Activated B cell treated with CpG ODN at 0.5 μM for 24 hours (primary cell): ENCODE measurements around the gene NCKAP5. TPM values are rescaled to one million over a fixed set of nuclear protein-coding genes. Genes with fewer than 3 reads are reported as not detected.

ENCODE experiments used
- ATAC-seq: fragments of 200-7000 bp; cut with Tn5 transposase; one replicate; pipeline ENCODE4 v1.10.0; 2021; ENCODE audit warnings: low read depth, mild to moderate bottlenecking, moderate library complexity
- CTCF ChIA-PET: fragments of 350-600 bp; sonication (Branson Sonifier 250); formaldehyde crosslinking; loops from one replicate; lab custom pipeline; 2021; ENCODE audit warnings: antibody characterized with exemption; lab: Charles Lee
- POLR2A ChIA-PET: fragments of 350-600 bp; sonication (Branson Sonifier 250); formaldehyde crosslinking; loops from one replicate; lab custom pipeline; 2021; ENCODE audit warnings: antibody characterized with exemption; lab: Charles Lee
- DNase-seq: peaks from one replicate; pipeline ENCODE4 v3.0.0; 2022
- H3K27ac Mint-ChIP-seq: one replicate; pipeline ENCODE4 v1.8.0; 2020; ENCODE audit warnings: mixed read lengths
- H3K27me3 Mint-ChIP-seq: one replicate; pipeline ENCODE4 v1.8.0; 2021; ENCODE audit warnings: mixed read lengths
- H3K36me3 Mint-ChIP-seq: one replicate; pipeline ENCODE4 v1.8.0; 2021; ENCODE audit warnings: low read depth, mixed read lengths
- H3K4me1 Mint-ChIP-seq: one replicate; pipeline ENCODE4 v1.8.0; 2021; ENCODE audit warnings: mixed read lengths
- H3K4me3 Mint-ChIP-seq: one replicate; pipeline ENCODE4 v1.8.0; 2020; ENCODE audit warnings: mild to moderate bottlenecking, mixed read lengths
- H3K9me3 Mint-ChIP-seq: one replicate; pipeline ENCODE4 v1.8.0; 2020; ENCODE audit warnings: mixed read lengths
- CTCF ChIP-seq: fragments of 200-600 bp; IDR thresholded peaks from one replicate; pipeline ENCODE4 v1.8.0; 2022; ENCODE audit warnings: antibody characterized with exemption, mild to moderate bottlenecking
- intact Hi-C: fragments of 100-400 bp; cut with micrococcal nuclease; formaldehyde crosslinking; loops from one replicate; pipeline ENCODE4 v1.15.1; 2024
- total RNA-seq: library from RNA; stranded (reverse); gene quantifications from 2 replicates; pipeline ENCODE4 v1.2.3, GENCODE V29; 2022

The NCKAP5 gene
- total RNA-seq, 1 donor from 2014 or later = not detected

GRCh38 chr2:133409581-133410285 is 158.5 kb downstream of the NCKAP5 start:
- Mint-ChIP-seq H3K4me1 (no peaks in the 10 kb centered on the region), H3K27ac (no peak overlapping the region), H3K27me3 (no peaks in the 10 kb centered on the region), H3K36me3 (no peaks in the 10 kb centered on the region), H3K4me3 (no peak overlapping the region), H3K9me3 (no peaks in the 10 kb centered on the region)
- ATAC-seq (no peak), DNase-seq (no peak)
- no peak for TF ChIP-seq CTCF
- POLR2A ChIA-PET = no interaction called here
- CTCF ChIA-PET = no interaction called here
- intact Hi-C loops = no loop called here

- no peak for TF ChIP-seq CTCF
- Mint-ChIP-seq H3K4me3 (no peak overlapping the region), H3K27me3 (no peaks in the 10 kb centered on the region), H3K27ac (no peak overlapping the region), H3K36me3 (no peaks in the 10 kb centered on the region), H3K9me3 (no peaks in the 10 kb centered on the region), H3K4me1 (no peaks in the 10 kb centered on the region)
- POLR2A ChIA-PET = no interaction called here
- ATAC-seq = no peak
- DNase-seq = no peak
- CTCF ChIA-PET = no interaction called here
- intact Hi-C loops = no loop called here
These were observed 159.6 kb downstream of the NCKAP5 start for GRCh38 chr2:133408671-133409070.

GRCh38 chr2:133407341-133407740 is 160.9 kb downstream of the NCKAP5 start:
- H3K9me3 Mint-ChIP-seq = no peaks in the 10 kb centered on the region
- DNase-seq (no peak), ATAC-seq (no peak)
- TF ChIP-seq CTCF = no peak
- H3K36me3 Mint-ChIP-seq = no peaks in the 10 kb centered on the region
- no peaks in the 10 kb centered on the region for H3K27me3 Mint-ChIP-seq
- H3K4me1 Mint-ChIP-seq = no peaks in the 10 kb centered on the region
- intact Hi-C loops = no loop called here
- CTCF ChIA-PET = no interaction called here
- no peak overlapping the region for H3K27ac Mint-ChIP-seq
- no peak overlapping the region for H3K4me3 Mint-ChIP-seq
- POLR2A ChIA-PET = no interaction called here

- no peak overlapping the region for H3K4me3 Mint-ChIP-seq
- H3K4me1 Mint-ChIP-seq = no peaks in the 10 kb centered on the region
- H3K36me3 Mint-ChIP-seq = no peaks in the 10 kb centered on the region
- ChIA-PET CTCF (no interaction called here), POLR2A (no interaction called here)
- no peaks in the 10 kb centered on the region for H3K27me3 Mint-ChIP-seq
- ATAC-seq (no peak), DNase-seq (no peak)
- no peak overlapping the region for H3K27ac Mint-ChIP-seq
- intact Hi-C loops = no loop called here
- H3K9me3 Mint-ChIP-seq = no peaks in the 10 kb centered on the region
- no peak for TF ChIP-seq CTCF
These were observed 163.0 kb downstream of the NCKAP5 start for GRCh38 chr2:133405252-133405651.

DNA sequence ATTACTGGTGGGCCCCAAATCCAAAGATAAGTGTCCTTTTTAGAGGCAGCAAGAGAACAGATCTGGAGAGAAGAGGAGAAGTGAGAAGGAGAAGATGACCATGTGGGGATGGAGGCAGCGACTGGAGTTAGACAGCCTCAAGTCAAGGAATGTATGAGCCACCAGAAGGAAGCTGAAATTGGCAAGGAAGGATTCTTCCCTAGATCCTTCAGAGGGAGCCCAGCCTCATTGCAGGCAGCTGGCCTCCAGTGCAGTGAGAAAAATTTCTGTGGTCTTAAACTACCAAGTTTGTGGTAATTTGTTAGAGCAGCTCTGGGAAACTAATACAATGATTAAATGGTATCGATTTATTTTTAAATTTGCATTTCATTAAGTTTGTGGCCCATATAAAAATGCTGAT is 167.9 kb downstream of the NCKAP5 start:
- Mint-ChIP-seq H3K9me3 (no peaks in the 10 kb centered on the region), H3K27ac (no peak overlapping the region), H3K4me1 (no peaks in the 10 kb centered on the region), H3K4me3 (no peak overlapping the region), H3K27me3 (no peaks in the 10 kb centered on the region), H3K36me3 (no peaks in the 10 kb centered on the region)
- ATAC-seq = no peak
- no peak for DNase-seq
- intact Hi-C loops = no loop called here
- ChIA-PET POLR2A (no interaction called here), CTCF (no interaction called here)
- no peak for TF ChIP-seq CTCF
